Activated CD4-positive, alpha-beta memory T cell treated with anti-CD3 and anti-CD28 coated beads, Interleukin-2, amount 10 ng/mL, durations not matched to agents 7 days and 5 days (primary cell): Measurements from ENCODE around the gene PIAS1. TPM values are rescaled to one million over a fixed set of nuclear protein-coding genes. Genes with fewer than 3 reads are reported as not detected.

Experiments
- CTCF ChIA-PET: fragments of 350-600 bp; sonication (Branson Sonifier 250); formaldehyde crosslinking; loops from one replicate; lab custom pipeline; 2021; ENCODE audit warnings: antibody characterized with exemption, inconsistent platforms; lab: Charles Lee
- POLR2A ChIA-PET: fragments of 350-600 bp; sonication (Branson Sonifier 250); formaldehyde crosslinking; loops from one replicate; lab custom pipeline; 2021; ENCODE audit warnings: antibody characterized with exemption; lab: Charles Lee
- DNase-seq: peaks from one replicate; pipeline ENCODE4 v3.0.0-alpha.2; 2020
- H3K27ac Mint-ChIP-seq: one replicate; pipeline ENCODE4 v1.8.0; 2021; ENCODE audit warnings: mild to moderate bottlenecking, mixed read lengths
- H3K27me3 Mint-ChIP-seq: one replicate; pipeline ENCODE4 v1.8.0; 2021; ENCODE audit warnings: mixed read lengths
- H3K36me3 Mint-ChIP-seq: one replicate; pipeline ENCODE4 v1.8.0; 2021; ENCODE audit warnings: low read depth, mixed read lengths
- H3K4me1 Mint-ChIP-seq: one replicate; pipeline ENCODE4 v1.8.0; 2021; ENCODE audit warnings: mixed read lengths
- H3K4me3 Mint-ChIP-seq: one replicate; pipeline ENCODE4 v1.8.0; 2021; ENCODE audit warnings: mild to moderate bottlenecking, mixed read lengths
- H3K9me3 Mint-ChIP-seq: one replicate; pipeline ENCODE4 v1.8.0; 2021; ENCODE audit warnings: mixed read lengths
- total RNA-seq, 2 experiments: library from RNA; stranded (reverse); gene quantifications; one replicate each; pipeline ENCODE4 v1.2.3, GENCODE V29; 2021

Gene PIAS1
- total RNA-seq, 2 experiments from 2014 or later: 39.1 to 43.4 TPM

GRCh38 chr15:68059630-68060029 lies 5.5 kb downstream of the PIAS1 start:
- Mint-ChIP-seq H3K36me3 (peaks cover 20% of the 10 kb centered on the region), H3K27me3 (no peaks in the 10 kb centered on the region), H3K4me1 (peaks cover 54% of the 10 kb centered on the region), H3K27ac (no peak overlapping the region), H3K9me3 (no peaks in the 10 kb centered on the region), H3K4me3 (no peak overlapping the region)
- no peak for DNase-seq
- CTCF ChIA-PET: no interaction called here
- POLR2A ChIA-PET: no interaction called here

GRCh38 chr15:68061171-68061570 lies 7.1 kb downstream of the PIAS1 start:
- ChIA-PET CTCF (no interaction called here), POLR2A (no interaction called here)
- H3K36me3 Mint-ChIP-seq: peaks cover 14% of the 10 kb centered on the region
- H3K4me1 Mint-ChIP-seq: peaks cover 44% of the 10 kb centered on the region
- no peak for DNase-seq
- no peak overlapping the region for H3K4me3 Mint-ChIP-seq
- no peak overlapping the region for H3K27ac Mint-ChIP-seq
- no peaks in the 10 kb centered on the region for H3K27me3 Mint-ChIP-seq
- H3K9me3 Mint-ChIP-seq: no peaks in the 10 kb centered on the region

GRCh38 chr15:68061602-68062001 lies 7.5 kb downstream of the PIAS1 start:
- ChIA-PET POLR2A (no interaction called here), CTCF (no interaction called here)

GRCh38 chr15:68062214-68062613 lies 8.1 kb downstream of the PIAS1 start:
- Mint-ChIP-seq H3K27ac (no peak overlapping the region), H3K4me1 (peaks cover 34% of the 10 kb centered on the region), H3K36me3 (peaks cover 17% of the 10 kb centered on the region), H3K27me3 (no peaks in the 10 kb centered on the region), H3K9me3 (no peaks in the 10 kb centered on the region), H3K4me3 (no peak overlapping the region)
- ChIA-PET CTCF (no interaction called here), POLR2A (no interaction called here)
- no peak for DNase-seq

More at GRCh38 chr15:68061602-68062001, 7.5 kb downstream of the PIAS1 start:
- H3K27ac Mint-ChIP-seq: no peak overlapping the region
- peaks cover 15% of the 10 kb centered on the region for H3K36me3 Mint-ChIP-seq
- H3K4me3 Mint-ChIP-seq: no peak overlapping the region
- peaks cover 40% of the 10 kb centered on the region for H3K4me1 Mint-ChIP-seq
- H3K9me3 Mint-ChIP-seq: no peaks in the 10 kb centered on the region
- DNase-seq: no peak
- H3K27me3 Mint-ChIP-seq: no peaks in the 10 kb centered on the region

GRCh38 chr15:68062946-68063465 lies 8.9 kb downstream of the PIAS1 start:
- no peaks in the 10 kb centered on the region for H3K9me3 Mint-ChIP-seq
- peaks cover 23% of the 10 kb centered on the region for H3K36me3 Mint-ChIP-seq
- no peaks in the 10 kb centered on the region for H3K27me3 Mint-ChIP-seq
- ChIA-PET CTCF (no interaction called here), POLR2A (interaction anchor here (2.8 kb wide), 1 partner anchor 8 kb away, joined by 14 read pairs; the partner anchor contains the start of gene PIAS1)
- no peak overlapping the region for H3K4me3 Mint-ChIP-seq
- peaks cover 28% of the 10 kb centered on the region for H3K4me1 Mint-ChIP-seq
- DNase-seq: no peak
- no peak overlapping the region for H3K27ac Mint-ChIP-seq

- H3K4me3 Mint-ChIP-seq: no peak overlapping the region
- peaks cover 23% of the 10 kb centered on the region for H3K4me1 Mint-ChIP-seq
- peaks cover 25% of the 10 kb centered on the region for H3K36me3 Mint-ChIP-seq
- ChIA-PET POLR2A (interaction anchor here (2.8 kb wide), 1 partner anchor 9 kb away, joined by 14 read pairs; the partner anchor contains the start of gene PIAS1), CTCF (no interaction called here)
- H3K9me3 Mint-ChIP-seq: no peaks in the 10 kb centered on the region
- H3K27ac Mint-ChIP-seq: no peak overlapping the region
- DNase-seq: no peak
- H3K27me3 Mint-ChIP-seq: no peaks in the 10 kb centered on the region
These were observed 9.5 kb downstream of the PIAS1 start for GRCh38 chr15:68063606-68064005.

GRCh38 chr15:68073576-68074288 lies 19.6 kb downstream of the PIAS1 start:
- CTCF ChIA-PET: no interaction called here
- Mint-ChIP-seq H3K36me3 (peaks cover 7% of the 10 kb centered on the region), H3K4me1 (peaks cover 12% of the 10 kb centered on the region)

GRCh38 chr15:68075764-68076385 lies 21.8 kb downstream of the PIAS1 start:
- H3K27ac Mint-ChIP-seq: no peak overlapping the region
- H3K36me3 Mint-ChIP-seq: no peaks in the 10 kb centered on the region
- H3K27me3 Mint-ChIP-seq: no peaks in the 10 kb centered on the region
- POLR2A ChIA-PET: no interaction called here
- CTCF ChIA-PET: interaction anchor here (0.7 kb wide), 1 partner anchor 221 kb away, joined by 3 read pairs; no protein-coding TSS in a partner anchor
- H3K9me3 Mint-ChIP-seq: no peaks in the 10 kb centered on the region
- peaks cover 11% of the 10 kb centered on the region for H3K4me1 Mint-ChIP-seq
- no peak for DNase-seq
- no peak overlapping the region for H3K4me3 Mint-ChIP-seq

More at GRCh38 chr15:68073576-68074288, 19.6 kb downstream of the PIAS1 start:
- Mint-ChIP-seq H3K4me3 (no peak overlapping the region), H3K27ac (no peak overlapping the region), H3K9me3 (no peaks in the 10 kb centered on the region), H3K27me3 (no peaks in the 10 kb centered on the region)
- POLR2A ChIA-PET: no interaction called here
- no peak for DNase-seq

GRCh38 chr15:68078365-68078764 lies 24.2 kb downstream of the PIAS1 start:
- no peaks in the 10 kb centered on the region for H3K36me3 Mint-ChIP-seq
- peaks cover 8% of the 10 kb centered on the region for H3K4me1 Mint-ChIP-seq
- H3K27ac Mint-ChIP-seq: no peak overlapping the region
- no peak for DNase-seq
- no peaks in the 10 kb centered on the region for H3K9me3 Mint-ChIP-seq
- POLR2A ChIA-PET: no interaction called here
- CTCF ChIA-PET: no interaction called here
- H3K4me3 Mint-ChIP-seq: no peak overlapping the region
- H3K27me3 Mint-ChIP-seq: no peaks in the 10 kb centered on the region

- Mint-ChIP-seq H3K4me3 (no peak overlapping the region), H3K27ac (no peak overlapping the region), H3K4me1 (peaks cover 4% of the 10 kb centered on the region), H3K9me3 (no peaks in the 10 kb centered on the region), H3K36me3 (no peaks in the 10 kb centered on the region), H3K27me3 (no peaks in the 10 kb centered on the region)
- POLR2A ChIA-PET: no interaction called here
- CTCF ChIA-PET: no interaction called here
- DNase-seq: no peak
These were observed 26.2 kb downstream of the PIAS1 start for GRCh38 chr15:68080334-68080733.

GRCh38 chr15:68080783-68081182 lies 26.7 kb downstream of the PIAS1 start:
- Mint-ChIP-seq H3K9me3 (no peaks in the 10 kb centered on the region), H3K4me1 (peaks cover 4% of the 10 kb centered on the region), H3K4me3 (no peak overlapping the region), H3K27ac (no peak overlapping the region), H3K27me3 (no peaks in the 10 kb centered on the region), H3K36me3 (no peaks in the 10 kb centered on the region)
- POLR2A ChIA-PET: no interaction called here
- DNase-seq: no peak
- CTCF ChIA-PET: no interaction called here

GRCh38 chr15:68081869-68082505 lies 27.9 kb downstream of the PIAS1 start:
- no peaks in the 10 kb centered on the region for H3K9me3 Mint-ChIP-seq
- H3K4me3 Mint-ChIP-seq: no peak overlapping the region
- peaks cover 5% of the 10 kb centered on the region for H3K36me3 Mint-ChIP-seq
- ChIA-PET POLR2A (interaction anchor here (2.5 kb wide), 1 partner anchor 28 kb away, joined by 10 read pairs; the partner anchor contains the start of gene PIAS1), CTCF (no interaction called here)
- DNase-seq: no peak
- H3K27me3 Mint-ChIP-seq: no peaks in the 10 kb centered on the region
- H3K27ac Mint-ChIP-seq: no peak overlapping the region
- H3K4me1 Mint-ChIP-seq: peaks cover 4% of the 10 kb centered on the region

GRCh38 chr15:68082735-68083134 lies 28.6 kb downstream of the PIAS1 start:
- POLR2A ChIA-PET: interaction anchor here (2.5 kb wide), 1 partner anchor 28 kb away, joined by 10 read pairs; the partner anchor contains the start of gene PIAS1
- peaks cover 4% of the 10 kb centered on the region for H3K4me1 Mint-ChIP-seq

More at GRCh38 chr15:68082735-68083134, 28.6 kb downstream of the PIAS1 start:
- Mint-ChIP-seq H3K27ac (no peak overlapping the region), H3K36me3 (peaks cover 8% of the 10 kb centered on the region), H3K4me3 (no peak overlapping the region), H3K27me3 (no peaks in the 10 kb centered on the region), H3K9me3 (no peaks in the 10 kb centered on the region)
- CTCF ChIA-PET: no interaction called here
- no peak for DNase-seq
